Choroid plexus epithelial cell (primary cell): ENCODE results near the gene OR13C4.

Experiments
- DNase-seq: peaks from one replicate; pipeline ENCODE4 v3.0.0-alpha.2; 2010; ENCODE audit warnings: low read depth
- H3K4me3 ChIP-seq: 2 replicates; pipeline ENCODE4 v1.5.1; 2011; ENCODE audit warnings: low read depth, mild to moderate bottlenecking, control low read depth, low read length, moderate library complexity
- CTCF ChIP-seq: conservative IDR thresholded peaks from 2 replicates; pipeline ENCODE4 v1.5.1; 2011; ENCODE audit warnings: low read depth, mild to moderate bottlenecking, control low read depth, inconsistent platforms, low read length, moderate library complexity

Gene OR13C4

GRCh38 chr9:104527109-104527508 lies at the start of gene OR13C4:
OR13C4 (minus strand) TSS chr9:104527209; CDS start chr9:104527209, 0 bp downstream.
- DNase-seq = no peak
- TF ChIP-seq CTCF = no peak
- H3K4me3 ChIP-seq = no peak within 1 kb of the TSS

GRCh38 chr9:104575456-104575855 lies 48.4 kb upstream of the OR13C4 start:
- no peak overlapping the region for H3K4me3 ChIP-seq
- no peak for TF ChIP-seq CTCF
- DNase-seq = no peak

GRCh38 chr9:104572612-104573011 lies 45.6 kb upstream of the OR13C4 start:
- DNase-seq = no peak
- TF ChIP-seq CTCF = no peak
- no peak overlapping the region for H3K4me3 ChIP-seq

GRCh38 chr9:104568868-104569267 lies 41.9 kb upstream of the OR13C4 start, which contains the start of gene OR13C8:
OR13C8 (plus strand) TSS chr9:104569168; CDS start chr9:104569168, 0 bp downstream.
- no peak within 1 kb of the TSS for H3K4me3 ChIP-seq
- no peak for DNase-seq
- no peak for TF ChIP-seq CTCF

GRCh38 chr9:104564358-104564757 lies 37.3 kb upstream of the OR13C4 start:
- H3K4me3 ChIP-seq = no peak overlapping the region
- TF ChIP-seq CTCF = no peak
- no peak for DNase-seq

GRCh38 chr9:104556830-104557634 lies 30.0 kb upstream of the OR13C4 start:
- H3K4me3 ChIP-seq = no peak overlapping the region
- TF ChIP-seq CTCF = no peak
- DNase-seq = no peak

- H3K4me3 ChIP-seq = no peak overlapping the region
- no peak for DNase-seq
- TF ChIP-seq CTCF = no peak
These were observed 28.5 kb upstream of the OR13C4 start for GRCh38 chr9:104555521-104555920.
